ENCODE results near the gene NCOA3.

Gene NCOA3

GRCh38 chr20:47668313-47669151 is 166.8 kb downstream of the NCOA3 start:
- H3K36me3 ChIP-seq (replicated peaks) = no peaks in the 10 kb centered on the region
- TF ChIP-seq, protein P1, sequence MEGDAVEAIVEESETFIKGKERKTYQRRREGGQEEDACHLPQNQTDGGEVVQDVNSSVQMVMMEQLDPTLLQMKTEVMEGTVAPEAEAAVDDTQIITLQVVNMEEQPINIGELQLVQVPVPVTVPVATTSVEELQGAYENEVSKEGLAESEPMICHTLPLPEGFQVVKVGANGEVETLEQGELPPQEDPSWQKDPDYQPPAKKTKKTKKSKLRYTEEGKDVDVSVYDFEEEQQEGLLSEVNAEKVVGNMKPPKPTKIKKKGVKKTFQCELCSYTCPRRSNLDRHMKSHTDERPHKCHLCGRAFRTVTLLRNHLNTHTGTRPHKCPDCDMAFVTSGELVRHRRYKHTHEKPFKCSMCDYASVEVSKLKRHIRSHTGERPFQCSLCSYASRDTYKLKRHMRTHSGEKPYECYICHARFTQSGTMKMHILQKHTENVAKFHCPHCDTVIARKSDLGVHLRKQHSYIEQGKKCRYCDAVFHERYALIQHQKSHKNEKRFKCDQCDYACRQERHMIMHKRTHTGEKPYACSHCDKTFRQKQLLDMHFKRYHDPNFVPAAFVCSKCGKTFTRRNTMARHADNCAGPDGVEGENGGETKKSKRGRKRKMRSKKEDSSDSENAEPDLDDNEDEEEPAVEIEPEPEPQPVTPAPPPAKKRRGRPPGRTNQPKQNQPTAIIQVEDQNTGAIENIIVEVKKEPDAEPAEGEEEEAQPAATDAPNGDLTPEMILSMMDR (IDR thresholded peaks at IDR 0.05; ENCODE audit: low read depth, low read length, missing control alignments) = no peak
- H3K27ac ChIP-seq = no peak overlapping the region
- DNase-seq = no peak
- H3K4me3 ChIP-seq (ENCODE audit: low read depth, low read length) = no peak overlapping the region
- in situ Hi-C loops (cut with HindIII; ENCODE audit: low pct_ligation_motif_present, low sequenced_read_pairs) = no loop called here
- H3K27me3 ChIP-seq (replicated peaks) = no peaks in the 10 kb centered on the region

- TF ChIP-seq, protein P1 (IDR thresholded peaks at IDR 0.05; ENCODE audit: low read depth, low read length, missing control alignments) = no peak
- Histone ChIP-seq H3K27me3 (replicated peaks) (no peaks in the 10 kb centered on the region), H3K4me3 (ENCODE audit: low read depth, low read length) (no peak overlapping the region), H3K27ac (no peak overlapping the region), H3K36me3 (replicated peaks) (no peaks in the 10 kb centered on the region)
- DNase-seq = no peak
- in situ Hi-C loops (cut with HindIII; ENCODE audit: low pct_ligation_motif_present, low sequenced_read_pairs) = no loop called here
These were observed 167.4 kb downstream of the NCOA3 start for GRCh38 chr20:47669152-47669425.

- Histone ChIP-seq H3K27ac (no peak overlapping the region), H3K27me3 (replicated peaks) (no peaks in the 10 kb centered on the region), H3K4me3 (ENCODE audit: low read depth, low read length) (no peak overlapping the region), H3K36me3 (replicated peaks) (no peaks in the 10 kb centered on the region)
- TF ChIP-seq, protein P1 (IDR thresholded peaks at IDR 0.05; ENCODE audit: low read depth, low read length, missing control alignments) = no peak
- DNase-seq = no peak
- in situ Hi-C loops (cut with HindIII; ENCODE audit: low pct_ligation_motif_present, low sequenced_read_pairs) = no loop called here
These were observed 167.8 kb downstream of the NCOA3 start for GRCh38 chr20:47669489-47669888.

DNA sequence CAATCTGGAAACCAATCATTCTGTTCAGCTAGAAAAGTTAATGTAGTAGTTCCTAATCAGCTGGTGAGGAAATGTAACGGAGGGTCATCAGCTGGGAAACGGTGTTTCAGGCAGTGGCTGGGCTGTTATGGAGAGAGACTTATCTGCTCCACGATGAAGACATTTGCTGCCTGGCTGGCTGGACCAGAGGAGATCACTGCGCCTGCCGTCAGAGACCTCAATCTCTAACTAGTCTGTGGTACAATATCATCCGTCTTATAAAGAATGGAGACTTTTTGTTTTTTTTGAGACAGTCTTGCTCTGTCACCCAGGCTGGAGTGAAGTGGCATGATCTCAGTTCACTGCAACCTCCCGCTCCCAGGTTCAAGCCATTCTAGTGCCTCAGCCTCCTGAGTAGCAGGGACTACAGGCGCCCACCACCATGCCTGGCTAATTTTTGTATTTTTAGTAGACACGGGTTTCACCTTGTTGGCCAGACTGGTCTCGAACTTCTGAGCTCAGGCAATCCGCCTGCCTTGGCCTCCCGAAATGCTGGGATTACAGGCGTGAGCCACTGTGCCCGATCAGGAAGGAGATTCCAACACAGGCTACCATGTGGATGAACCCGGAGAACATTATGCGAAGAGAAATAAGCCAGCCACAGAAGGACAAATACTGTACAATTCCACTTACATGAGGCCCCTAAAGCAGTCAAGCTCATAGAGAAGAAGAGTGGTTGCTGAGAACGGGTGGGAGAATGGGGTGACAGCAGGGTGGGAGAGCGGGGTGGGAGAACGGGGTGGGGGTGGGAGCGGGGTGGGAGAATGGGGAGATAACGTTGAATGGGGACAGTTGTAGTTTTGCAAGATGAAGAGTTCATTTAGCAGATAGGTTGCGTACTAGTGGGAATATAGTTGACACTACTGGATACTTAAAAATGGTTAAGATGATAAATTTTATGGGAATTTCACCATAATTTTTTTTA is 168.5 kb downstream of the NCOA3 start:
- TF ChIP-seq, protein P1 (IDR thresholded peaks at IDR 0.05; ENCODE audit: low read depth, low read length, missing control alignments) = no peak
- Histone ChIP-seq H3K27ac (no peak overlapping the region), H3K36me3 (replicated peaks) (no peaks in the 10 kb centered on the region), H3K27me3 (replicated peaks) (no peaks in the 10 kb centered on the region), H3K4me3 (ENCODE audit: low read depth, low read length) (no peak overlapping the region)
- DNase-seq = no peak
- in situ Hi-C loops (cut with HindIII; ENCODE audit: low pct_ligation_motif_present, low sequenced_read_pairs) = no loop called here

- DNase-seq = no peak
- Histone ChIP-seq H3K36me3 (replicated peaks) (no peaks in the 10 kb centered on the region), H3K27ac (no peak overlapping the region), H3K4me3 (ENCODE audit: low read depth, low read length) (no peak overlapping the region), H3K27me3 (replicated peaks) (no peaks in the 10 kb centered on the region)
- in situ Hi-C loops (cut with HindIII; ENCODE audit: low pct_ligation_motif_present, low sequenced_read_pairs) = no loop called here
- TF ChIP-seq, protein P1 (IDR thresholded peaks at IDR 0.05; ENCODE audit: low read depth, low read length, missing control alignments) = no peak
These were observed 169.2 kb downstream of the NCOA3 start for GRCh38 chr20:47670913-47671312.

Measured in brain microvascular endothelial cell (primary cell).